ENCODE results near the gene CMTM3.

DNA sequence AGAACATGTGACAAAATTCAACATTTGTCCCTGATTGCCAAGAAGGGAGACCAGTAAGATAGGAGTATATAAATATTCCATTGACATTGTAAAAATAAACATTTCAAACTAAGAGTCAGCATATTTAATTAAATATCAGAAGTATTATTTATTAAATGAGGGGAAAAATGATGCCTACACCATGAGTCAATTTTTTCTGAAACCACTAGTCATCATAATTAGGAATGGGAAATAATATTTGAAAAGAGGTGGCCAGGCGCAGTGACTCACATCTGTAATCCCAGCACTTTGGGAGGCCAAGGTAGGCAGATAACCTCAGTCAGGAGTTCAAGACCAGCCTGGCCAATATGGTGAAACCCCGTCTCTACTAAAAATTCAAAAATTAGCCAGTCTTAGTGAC, 36.1 kb upstream of the CMTM3 start:
- TF ChIP-seq, protein P1, sequence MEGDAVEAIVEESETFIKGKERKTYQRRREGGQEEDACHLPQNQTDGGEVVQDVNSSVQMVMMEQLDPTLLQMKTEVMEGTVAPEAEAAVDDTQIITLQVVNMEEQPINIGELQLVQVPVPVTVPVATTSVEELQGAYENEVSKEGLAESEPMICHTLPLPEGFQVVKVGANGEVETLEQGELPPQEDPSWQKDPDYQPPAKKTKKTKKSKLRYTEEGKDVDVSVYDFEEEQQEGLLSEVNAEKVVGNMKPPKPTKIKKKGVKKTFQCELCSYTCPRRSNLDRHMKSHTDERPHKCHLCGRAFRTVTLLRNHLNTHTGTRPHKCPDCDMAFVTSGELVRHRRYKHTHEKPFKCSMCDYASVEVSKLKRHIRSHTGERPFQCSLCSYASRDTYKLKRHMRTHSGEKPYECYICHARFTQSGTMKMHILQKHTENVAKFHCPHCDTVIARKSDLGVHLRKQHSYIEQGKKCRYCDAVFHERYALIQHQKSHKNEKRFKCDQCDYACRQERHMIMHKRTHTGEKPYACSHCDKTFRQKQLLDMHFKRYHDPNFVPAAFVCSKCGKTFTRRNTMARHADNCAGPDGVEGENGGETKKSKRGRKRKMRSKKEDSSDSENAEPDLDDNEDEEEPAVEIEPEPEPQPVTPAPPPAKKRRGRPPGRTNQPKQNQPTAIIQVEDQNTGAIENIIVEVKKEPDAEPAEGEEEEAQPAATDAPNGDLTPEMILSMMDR (IDR thresholded peaks at IDR 0.05), result no peak
- TF ChIP-seq TEAD4 (IDR thresholded peaks at IDR 0.05; ENCODE audit: borderline replicate concordance, insufficient read depth), result no peak
- TF ChIP-seq RAD21 (IDR thresholded peaks at IDR 0.05; ENCODE audit: low read length), result no peak
- TF ChIP-seq EZH2phosphoT487 (IDR thresholded peaks at IDR 0.05; ENCODE audit: borderline replicate concordance, low read depth), result no peak
- TF ChIP-seq, protein P2, sequence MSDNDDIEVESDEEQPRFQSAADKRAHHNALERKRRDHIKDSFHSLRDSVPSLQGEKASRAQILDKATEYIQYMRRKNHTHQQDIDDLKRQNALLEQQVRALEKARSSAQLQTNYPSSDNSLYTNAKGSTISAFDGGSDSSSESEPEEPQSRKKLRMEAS (IDR thresholded peaks at IDR 0.05; ENCODE audit: low read depth), result no peak
- TF ChIP-seq, protein P3, sequence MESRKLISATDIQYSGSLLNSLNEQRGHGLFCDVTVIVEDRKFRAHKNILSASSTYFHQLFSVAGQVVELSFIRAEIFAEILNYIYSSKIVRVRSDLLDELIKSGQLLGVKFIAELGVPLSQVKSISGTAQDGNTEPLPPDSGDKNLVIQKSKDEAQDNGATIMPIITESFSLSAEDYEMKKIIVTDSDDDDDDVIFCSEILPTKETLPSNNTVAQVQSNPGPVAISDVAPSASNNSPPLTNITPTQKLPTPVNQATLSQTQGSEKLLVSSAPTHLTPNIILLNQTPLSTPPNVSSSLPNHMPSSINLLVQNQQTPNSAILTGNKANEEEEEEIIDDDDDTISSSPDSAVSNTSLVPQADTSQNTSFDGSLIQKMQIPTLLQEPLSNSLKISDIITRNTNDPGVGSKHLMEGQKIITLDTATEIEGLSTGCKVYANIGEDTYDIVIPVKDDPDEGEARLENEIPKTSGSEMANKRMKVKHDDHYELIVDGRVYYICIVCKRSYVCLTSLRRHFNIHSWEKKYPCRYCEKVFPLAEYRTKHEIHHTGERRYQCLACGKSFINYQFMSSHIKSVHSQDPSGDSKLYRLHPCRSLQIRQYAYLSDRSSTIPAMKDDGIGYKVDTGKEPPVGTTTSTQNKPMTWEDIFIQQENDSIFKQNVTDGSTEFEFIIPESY (IDR thresholded peaks at IDR 0.05; ENCODE audit: borderline replicate concordance, low read depth), result no peak
- TF ChIP-seq, protein P4, sequence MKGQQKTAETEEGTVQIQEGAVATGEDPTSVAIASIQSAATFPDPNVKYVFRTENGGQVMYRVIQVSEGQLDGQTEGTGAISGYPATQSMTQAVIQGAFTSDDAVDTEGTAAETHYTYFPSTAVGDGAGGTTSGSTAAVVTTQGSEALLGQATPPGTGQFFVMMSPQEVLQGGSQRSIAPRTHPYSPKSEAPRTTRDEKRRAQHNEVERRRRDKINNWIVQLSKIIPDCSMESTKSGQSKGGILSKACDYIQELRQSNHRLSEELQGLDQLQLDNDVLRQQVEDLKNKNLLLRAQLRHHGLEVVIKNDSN (IDR thresholded peaks at IDR 0.05; ENCODE audit: borderline replicate concordance, low read depth), result no peak
- no peak for TF ChIP-seq POLR2AphosphoS5 (IDR thresholded peaks at IDR 0.05; ENCODE audit: low read depth, low read length)
- TF ChIP-seq RFX5 (IDR thresholded peaks at IDR 0.05; ENCODE audit: low read length), result no peak
- no peak for TF ChIP-seq EP300 (IDR thresholded peaks at IDR 0.05; ENCODE audit: borderline replicate concordance in 1 of 2, low read depth in 1 of 2, low read length in 1 of 2)

Data from SK-N-SH (cell line).